NCI-H1105 treated with DMSO at 0.1 percent for 48 hours (cell line): ENCODE results near the gene METTL21A.

Experiments
- DNase-seq: peaks from one replicate; lab custom pipeline; 2025; lab: John Stamatoyannopoulos, UW

METTL21A gene

DNA sequence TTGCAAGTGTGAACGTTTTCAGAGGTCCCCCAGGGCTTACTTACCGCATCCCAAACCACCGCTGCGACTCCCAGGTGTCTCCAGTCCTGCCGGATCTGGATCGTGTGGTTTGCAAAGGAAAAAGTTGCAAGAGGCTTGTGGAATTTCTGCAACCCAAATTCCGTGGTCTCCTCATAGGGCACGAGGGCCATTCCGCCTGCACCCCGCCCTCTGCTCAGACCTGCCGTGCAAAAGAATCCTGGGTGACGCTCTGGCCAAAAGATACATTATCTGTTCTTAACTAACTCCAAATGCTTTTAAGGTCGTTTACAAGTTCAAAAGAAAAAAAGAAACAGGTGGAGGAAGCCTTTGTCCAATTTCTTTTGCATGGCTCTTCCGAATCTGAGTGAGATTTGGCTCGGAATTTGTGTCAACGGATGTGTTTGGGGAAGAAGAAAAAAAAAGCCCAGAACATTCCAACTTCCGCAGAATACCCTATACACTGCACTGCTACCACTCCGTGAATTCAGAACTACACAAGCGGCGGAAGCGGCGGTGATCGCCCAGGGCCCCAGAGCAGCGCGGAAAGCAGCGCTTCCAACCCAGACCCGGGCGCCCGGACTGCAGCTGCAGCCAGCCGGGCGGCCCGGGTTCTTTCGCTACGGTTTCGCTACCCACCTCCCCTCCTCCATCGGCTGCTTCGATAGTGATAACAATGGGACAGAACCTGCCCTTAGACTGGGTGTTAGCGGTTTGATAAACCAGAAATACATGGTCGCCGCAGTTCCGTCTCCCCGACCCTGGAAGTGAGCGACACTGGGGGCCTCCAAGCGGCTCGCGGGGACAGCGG lies 795 bp downstream of the METTL21A start:
- peak; percentile 55 for DNase-seq

DNA sequence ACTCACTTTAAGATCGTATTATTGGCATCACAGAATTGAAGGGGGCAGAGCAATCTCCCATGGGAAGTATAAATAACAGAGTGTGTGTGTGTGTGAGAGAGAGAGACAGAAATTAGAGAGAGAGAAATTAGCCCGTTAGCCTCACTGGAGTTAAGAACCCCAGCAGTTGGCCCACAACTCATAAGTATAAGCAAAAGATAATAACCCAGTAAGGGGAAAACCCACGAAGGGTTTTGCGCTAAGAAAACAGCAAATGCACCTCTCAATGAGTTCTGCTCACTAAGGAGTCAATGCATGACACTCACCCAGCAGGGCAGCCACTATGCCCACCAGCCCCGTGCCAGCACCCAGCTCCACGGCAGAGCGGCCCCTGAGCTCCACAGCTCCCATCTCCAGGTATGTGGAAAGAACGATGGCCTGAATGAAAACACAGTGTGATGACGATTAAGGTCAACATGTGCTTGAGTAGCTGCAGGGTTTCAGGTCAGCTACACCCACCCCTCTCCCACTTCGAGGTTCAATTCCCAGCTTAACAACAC lies 3.6 kb downstream of the METTL21A start:
- DNase-seq, result no peak

DNA sequence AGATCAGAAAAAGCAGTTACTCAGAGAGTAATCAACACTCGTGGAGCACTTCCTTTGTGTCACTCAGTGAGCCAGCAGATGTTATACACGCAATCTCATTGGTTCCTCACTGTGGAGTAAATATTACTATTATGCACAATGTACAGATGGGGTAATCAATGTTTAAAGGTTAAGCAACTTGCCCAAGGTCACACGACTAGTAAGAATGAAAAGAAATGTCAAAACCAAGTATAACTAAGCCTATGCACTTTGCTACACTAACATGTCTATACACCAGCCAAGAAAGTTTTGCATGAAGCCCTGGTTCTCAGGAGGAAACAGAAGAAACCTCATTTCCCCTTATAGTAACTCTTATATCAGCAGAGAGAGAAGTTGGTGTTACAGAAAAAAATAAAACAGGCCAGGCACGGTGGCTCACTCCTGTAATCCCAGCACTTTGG lies 5.4 kb downstream of the METTL21A start:
- no peak for DNase-seq

DNA sequence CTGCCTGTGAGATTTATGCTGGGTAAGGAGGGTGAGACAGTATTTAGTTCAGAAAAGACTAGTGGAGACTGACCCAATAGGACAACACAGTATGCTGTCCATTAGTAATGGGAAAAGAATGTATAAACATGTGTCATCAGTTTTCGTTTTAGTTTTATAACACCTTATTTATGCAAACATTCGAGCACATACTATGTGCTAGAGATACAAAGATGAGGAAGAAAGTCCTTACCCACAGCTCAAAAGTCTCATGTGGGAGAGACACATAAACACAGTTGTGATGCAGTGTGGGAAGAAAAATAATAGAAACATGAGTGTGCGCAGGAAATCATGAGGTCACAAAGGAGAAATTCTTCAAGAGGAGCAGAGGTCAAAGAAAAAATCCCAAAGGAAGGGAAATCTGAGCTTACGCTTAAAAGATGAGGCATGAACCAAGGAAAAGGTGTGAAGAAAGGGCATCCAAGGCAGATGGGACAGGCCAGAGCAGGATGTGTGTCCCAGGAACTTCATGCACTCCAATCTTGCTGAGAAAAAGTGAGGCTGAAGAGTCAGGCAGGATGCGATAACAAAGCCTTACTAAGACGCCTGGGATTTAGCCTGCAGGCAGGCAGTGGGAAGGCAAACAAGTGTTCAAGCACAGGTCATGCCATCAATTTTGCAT lies 8.1 kb downstream of the METTL21A start:
- no peak for DNase-seq

DNA sequence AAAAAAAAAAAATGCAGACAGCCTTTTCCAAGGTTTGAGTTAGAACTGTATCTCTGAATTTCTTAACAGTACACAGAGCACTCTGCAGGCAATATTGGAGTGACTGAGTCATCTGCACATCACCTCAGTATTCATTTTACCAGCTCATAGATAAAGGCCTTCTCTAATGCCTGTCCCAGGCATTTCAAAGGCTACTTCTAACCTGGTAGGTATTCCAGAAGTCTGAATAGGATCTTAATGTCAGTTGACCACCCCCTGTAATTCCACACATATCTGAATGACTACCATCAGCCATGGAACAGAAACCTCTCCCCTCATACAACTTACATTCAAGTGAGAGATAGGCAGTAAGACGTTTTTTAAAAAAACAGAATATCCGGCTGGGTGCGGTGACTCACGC lies 9.0 kb downstream of the METTL21A start:
- no peak for DNase-seq

DNA sequence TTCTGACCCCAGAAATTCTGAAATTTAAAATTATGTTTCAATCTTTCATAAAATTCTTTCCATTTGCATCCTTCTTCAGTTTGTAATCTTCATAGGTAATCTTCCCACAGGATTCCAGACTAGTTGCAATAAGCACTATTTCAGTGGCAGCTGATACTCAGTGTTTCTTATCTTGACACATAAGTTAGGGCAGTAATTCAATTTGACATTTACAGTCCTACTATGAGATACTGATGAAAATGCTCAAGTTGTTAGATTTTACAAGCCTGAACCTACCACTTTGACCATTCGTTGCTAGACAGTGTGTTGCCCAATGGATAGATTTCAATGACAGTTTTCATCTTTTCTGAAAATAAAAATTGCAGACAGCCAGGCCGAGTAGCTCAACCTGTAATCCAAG lies 10.4 kb downstream of the METTL21A start:
- no peak for DNase-seq

DNA sequence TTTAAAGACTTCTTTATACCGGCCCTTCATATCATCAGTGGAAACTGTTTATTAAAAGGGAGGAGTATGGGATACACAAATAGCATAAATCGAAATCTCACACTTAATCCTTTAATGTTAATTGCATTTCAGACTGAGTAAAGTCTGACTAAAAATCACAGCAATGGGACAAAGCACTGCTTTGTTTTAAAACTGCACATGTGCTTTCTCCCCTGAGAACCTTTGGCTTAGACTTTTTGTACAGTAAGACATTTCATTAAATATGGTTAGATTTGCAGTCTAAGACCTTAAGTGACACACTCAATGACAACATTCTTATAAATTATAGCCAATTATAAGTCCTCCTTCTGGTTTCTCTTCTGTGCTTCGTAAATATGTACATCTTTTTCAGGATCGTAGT lies 12.5 kb downstream of the METTL21A start:
- DNase-seq, result no peak

DNA sequence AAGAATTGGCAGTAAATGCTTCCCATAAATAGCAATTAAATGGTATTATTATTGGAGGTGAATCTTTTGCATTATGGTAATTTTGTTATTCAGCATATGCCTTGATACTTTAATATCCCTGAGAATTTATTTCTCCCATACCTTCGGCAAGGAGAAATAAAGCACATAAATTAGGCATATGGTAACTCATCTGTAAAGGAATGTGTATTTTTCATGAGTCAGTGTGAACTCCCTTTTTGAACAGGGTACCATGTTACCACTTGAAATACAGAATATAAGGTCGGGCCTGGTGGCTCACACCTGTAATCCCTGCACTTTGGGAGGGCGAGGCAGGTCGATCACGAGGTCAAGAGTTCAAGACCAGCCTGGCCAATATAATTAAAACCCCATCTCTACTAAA lies 18.4 kb downstream of the METTL21A start:
- DNase-seq, result no peak

DNA sequence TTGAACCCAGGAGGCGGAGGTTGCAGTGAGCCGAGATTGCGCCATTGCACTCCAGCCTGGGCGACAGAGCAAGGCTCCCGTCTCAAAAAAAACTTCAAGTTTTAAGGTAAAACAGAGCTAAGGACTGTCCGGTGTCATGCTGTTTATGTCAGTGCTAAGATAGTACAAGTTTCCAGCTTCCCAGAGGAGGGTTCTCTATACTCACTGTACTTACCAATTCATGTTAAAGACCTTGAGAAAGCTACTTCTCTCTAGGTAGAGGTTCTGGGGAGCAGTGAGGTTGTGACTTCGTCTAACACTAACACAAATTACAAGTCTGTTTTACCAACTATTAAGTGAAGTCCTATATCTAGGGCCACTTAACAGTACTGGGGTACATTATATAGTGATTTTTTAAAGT lies 18.8 kb downstream of the METTL21A start:
- no peak for DNase-seq

DNA sequence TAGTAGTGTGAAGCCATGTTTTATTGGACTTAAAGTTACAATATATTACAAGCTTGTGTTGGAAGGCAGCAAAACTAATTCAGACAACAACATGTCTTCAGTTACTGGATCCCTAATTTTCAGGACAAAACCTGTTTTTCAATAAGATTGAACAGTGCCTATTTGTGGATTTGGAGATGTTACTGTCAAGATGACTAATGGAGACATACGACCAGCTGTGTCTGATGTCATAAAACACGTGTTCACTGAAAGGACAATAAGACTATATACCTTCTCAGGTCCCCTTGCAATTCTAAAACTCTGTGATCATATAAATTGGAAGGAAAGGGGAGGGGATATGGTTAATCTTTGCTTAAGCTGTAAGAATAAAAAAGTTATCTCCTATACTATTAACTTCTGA lies 21.7 kb downstream of the METTL21A start:
- DNase-seq, result no peak

DNA sequence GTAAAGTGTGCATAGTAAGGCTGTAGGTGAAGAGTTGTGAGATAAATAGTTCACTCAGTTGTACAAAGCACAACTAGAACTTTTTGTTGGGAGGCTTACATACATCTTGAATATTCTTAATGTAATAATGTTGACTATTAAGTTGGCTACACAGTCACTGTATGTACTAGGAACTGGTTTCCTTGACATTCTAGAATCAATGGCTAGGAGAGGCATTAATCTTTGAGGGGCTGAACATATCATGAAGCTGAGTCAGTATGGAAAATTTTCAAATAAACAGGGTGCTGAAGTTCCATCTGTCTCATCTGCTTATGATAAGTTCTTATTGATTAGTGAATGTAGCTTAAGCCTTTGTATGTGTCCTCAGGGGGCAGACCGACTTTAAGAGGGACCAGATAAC lies 23.4 kb downstream of the METTL21A start:
- DNase-seq, result no peak

DNA sequence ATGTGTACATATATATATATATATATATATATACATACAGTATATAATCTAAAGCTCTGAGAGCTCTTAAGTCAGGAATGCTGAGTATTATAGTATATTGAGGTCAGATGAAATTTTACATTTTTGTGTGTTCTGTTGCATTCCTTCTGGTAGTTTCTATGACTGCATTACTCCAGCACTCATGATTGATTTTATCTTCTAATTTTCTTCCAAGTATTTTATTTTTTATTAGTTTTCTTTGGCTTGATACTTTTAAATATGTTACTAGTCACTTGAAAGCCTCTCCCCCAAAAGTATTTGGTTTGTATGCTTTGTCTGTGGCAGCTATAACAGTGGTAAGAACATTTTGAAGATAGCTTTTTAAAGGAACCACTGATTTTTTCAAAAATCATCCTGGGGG lies 25.0 kb downstream of the METTL21A start:
- no peak for DNase-seq

DNA sequence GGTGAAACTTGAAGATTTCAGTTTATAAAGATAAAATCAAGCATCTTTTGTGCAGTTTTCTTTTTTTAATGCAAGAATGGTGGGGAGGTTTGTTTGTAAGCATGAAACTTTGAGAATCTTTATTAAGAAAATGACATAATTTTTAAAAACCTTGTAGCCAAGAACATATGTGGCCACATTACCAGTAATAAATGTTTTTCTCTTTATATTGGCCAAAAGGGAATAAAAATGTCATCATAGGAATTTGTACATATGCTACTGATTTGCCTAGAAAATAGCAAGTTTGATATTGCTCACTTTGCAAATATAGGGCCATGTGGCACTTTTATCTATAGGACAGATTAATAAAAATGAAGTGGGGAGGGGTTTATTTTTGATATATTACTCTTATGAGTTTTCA lies 25.6 kb downstream of the METTL21A start:
- no peak for DNase-seq

DNA sequence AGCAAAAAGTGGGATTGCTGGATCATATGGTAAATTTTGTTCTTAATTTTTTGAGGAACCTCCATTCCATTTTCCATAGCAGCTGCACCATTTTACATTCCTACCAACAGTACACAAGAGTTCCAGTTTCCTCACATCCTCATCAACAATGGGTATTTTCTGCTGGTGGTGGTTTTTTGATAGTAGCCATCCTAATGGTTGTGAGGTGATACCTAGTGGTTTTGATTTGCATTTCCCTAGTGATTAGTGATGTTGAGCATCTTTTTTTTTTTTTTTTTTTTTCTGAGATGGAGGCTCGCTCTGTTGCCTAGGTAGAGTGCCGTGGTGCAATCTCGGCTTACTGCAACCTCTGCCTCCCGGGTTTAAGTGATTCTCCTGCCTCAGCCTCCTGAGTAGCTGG lies 30.5 kb downstream of the METTL21A start:
- DNase-seq, result no peak

DNA sequence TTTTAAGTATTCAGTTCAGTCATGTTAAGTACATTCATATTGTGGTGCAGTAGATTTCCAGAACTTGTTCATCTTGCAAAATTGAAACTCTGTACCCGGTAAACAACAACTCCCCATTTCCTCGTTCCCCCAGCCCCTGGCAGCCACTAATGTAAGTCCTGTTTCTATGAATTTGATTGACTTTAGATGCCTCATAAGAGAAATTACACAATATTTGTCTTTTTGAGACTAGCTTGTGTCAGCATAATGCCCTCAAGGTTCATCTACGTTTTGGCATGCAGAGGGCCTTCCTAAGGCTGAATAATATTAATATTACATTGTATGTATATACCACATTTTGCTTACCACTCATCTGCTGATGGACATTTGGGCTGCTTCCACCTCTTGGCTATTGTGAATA lies 30.9 kb downstream of the METTL21A start:
- DNase-seq, result no peak

DNA sequence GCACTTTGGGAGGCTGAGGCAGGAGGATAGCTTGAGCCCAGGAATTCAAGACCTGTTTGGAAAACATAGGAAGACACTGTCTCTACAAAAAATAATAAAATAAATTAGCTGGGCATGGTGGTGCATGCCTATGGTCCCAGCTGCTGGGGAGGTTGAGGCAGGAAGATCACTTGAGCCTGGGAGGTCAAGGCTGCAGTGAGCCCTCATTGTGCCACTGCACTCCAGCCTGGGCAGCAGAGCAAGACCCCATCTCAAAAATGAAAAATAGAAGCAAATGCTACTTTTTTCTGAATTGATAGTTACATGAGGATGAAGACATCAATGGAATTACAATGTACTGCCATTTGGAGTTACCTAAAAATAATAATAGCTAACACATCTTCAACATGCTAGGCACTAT lies 31.9 kb downstream of the METTL21A start:
- DNase-seq, result no peak

DNA sequence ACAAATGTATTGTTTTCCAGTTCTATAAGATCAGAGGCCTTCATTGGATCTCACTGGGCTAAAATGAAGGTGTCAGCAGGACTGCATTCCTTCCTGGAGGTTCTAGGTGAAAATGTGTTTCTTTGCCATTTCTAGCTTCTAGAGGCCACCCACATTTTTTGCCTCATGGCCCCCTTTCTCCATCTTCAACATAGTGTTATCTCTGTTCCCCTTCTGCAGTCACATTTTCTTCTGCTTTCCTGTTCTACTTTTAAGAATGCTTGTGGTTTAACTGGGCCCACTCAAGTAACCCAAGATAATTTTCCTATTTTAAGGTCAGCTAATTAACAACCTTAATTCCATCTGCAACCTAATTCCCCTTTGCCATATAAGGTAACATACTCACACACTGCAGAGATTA lies 36.1 kb downstream of the METTL21A start:
- no peak for DNase-seq

DNA sequence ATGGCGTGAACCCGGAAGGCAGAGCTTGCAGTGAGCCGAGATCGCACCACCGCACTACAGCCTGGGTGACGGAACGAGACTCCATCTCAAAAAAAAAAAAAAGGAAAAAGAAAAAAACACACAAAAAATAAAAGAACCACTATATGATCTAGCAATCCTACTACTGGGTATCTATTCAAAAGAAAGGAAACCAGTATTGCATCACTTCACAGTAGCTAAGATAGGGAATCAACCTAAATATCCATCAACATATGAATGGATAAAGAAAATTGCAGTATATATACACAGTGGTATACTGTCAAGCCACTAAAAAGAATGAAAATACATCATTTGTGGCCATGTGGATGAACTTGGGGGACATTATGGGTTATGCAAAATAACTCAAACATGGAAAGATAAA lies 37.9 kb downstream of the METTL21A start:
- DNase-seq, result no peak

DNA sequence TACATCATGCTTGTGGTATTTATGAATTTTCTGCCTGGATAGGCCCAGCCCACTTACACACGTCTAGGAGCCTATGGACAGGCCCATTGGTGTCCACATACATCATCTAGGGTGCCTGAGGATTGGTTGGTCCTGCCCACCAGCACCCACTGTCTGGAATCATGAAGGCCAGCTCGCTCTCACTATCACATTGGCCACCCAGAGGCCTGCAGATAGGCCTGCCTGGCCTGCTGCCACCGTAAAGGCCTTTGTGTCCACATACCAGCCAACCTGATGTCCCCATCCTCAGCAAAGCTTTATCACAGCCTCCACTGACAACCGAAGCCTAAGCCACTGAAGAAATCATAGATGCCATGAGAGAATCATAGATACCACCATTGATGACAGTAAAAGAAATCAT lies 40.2 kb downstream of the METTL21A start:
- DNase-seq, result no peak

DNA sequence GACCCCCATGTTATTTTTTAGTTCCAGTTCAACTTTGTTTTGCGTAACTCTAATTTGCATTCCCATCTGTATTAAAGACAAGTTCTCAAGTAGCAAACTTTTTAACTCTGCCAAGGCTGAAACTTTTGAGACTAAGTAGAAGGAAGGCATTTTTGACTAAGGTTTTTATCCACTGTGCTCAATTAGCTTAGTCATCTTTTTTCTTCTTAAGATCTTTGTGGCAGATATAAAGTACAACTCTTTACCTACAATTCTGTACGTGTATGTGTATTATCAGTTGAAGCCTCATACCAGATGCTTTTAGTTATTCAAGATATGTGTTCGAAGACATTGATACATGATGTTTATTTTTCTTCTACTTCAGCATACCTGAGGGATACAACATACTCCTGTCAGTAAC lies 53.8 kb downstream of the METTL21A start:
- DNase-seq, result no peak

DNA sequence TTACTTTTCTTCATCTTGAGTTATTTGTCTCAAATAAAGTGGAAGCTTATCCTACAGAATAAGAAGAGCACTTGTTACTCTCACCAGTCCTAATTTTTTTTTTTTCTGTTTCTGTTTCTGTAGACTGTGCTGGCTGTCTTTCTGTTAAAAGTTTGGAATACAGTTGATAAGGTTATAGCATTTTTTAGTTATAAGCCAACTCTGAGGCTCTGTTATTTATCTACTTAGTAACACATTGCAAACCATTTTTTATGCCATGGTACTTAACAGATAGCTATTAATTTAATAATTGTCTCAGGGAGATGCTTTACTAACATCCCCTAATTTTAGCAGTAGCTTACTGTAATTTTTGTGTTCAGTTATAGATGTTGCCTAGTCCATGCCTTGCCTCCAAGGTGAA lies 57.5 kb downstream of the METTL21A start:
- no peak for DNase-seq

DNA sequence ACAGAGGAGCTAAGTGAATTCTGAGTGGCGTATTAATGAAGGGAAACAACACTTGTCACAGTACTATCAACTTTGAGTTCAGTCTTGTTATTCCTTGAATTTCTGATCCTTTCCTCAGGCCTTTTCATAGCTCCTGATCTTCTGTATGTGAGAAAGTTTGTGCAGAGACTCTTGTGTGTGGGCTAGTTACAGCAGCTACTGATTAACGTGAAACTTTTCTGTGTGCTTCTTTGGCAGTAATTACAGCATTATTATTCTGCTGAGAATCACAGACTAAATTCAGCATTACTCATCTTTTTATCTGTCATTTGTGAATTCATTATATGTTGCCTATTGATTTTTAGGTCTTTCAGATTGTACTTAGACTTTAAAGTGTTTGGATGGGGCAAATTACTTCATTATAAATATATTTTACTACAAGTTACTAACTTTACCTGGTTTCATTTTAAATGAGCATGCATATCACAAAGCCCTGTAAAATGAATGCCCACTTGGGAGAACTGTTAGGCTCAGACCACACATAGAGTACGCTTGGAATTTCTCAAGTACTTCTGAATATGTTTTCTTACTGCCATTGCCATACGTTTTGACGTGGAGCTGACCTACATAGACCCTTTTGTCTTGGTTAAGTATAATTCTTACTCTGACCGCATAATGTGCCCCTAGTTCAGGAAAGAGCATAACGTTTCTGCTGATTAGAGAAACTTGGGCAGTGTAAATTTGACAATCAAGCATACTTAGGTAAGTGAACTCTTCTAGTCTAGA lies 59.3 kb downstream of the METTL21A start:
- DNase-seq, result no peak
